HEK293 (cell line): ENCODE results near the gene CDCA3.

Experiments used
- BCL11A ChIP-seq: fragments of 450-650 bp; formaldehyde crosslinking; IDR thresholded peaks from 2 replicates; pipeline ENCODE4 v1.5.1; 2016; ENCODE audit warnings: low read depth, missing biosample characterization, missing genetic modification characterization
- HOXA7 ChIP-seq: sonication (generic); formaldehyde crosslinking; IDR thresholded peaks from 2 replicates; pipeline ENCODE4 v1.8.1; 2022; ENCODE audit warnings: missing genetic modification reagents, borderline replicate concordance
- HOXC10 ChIP-seq: sonication (generic); formaldehyde crosslinking; IDR thresholded peaks from 2 replicates; pipeline ENCODE4 v1.8.1; 2023; ENCODE audit warnings: mild to moderate bottlenecking, missing genetic modification reagents
- KLF1 ChIP-seq: fragments of 450-650 bp; formaldehyde crosslinking; IDR thresholded peaks from 2 replicates; pipeline ENCODE4 v1.5.1; 2016; ENCODE audit warnings: missing biosample characterization, missing genetic modification characterization
- SP3 ChIP-seq: fragments of 450-650 bp; formaldehyde crosslinking; IDR thresholded peaks from 2 replicates; pipeline ENCODE4 v1.5.1; 2016; ENCODE audit warnings: missing biosample characterization, missing genetic modification characterization
- ZBTB1 ChIP-seq: fragments of 450-650 bp; formaldehyde crosslinking; IDR thresholded peaks from 2 replicates; pipeline ENCODE4 v1.5.1; 2016; ENCODE audit warnings: missing biosample characterization, missing genetic modification characterization
- ZNF175 ChIP-seq: fragments of 450-650 bp; formaldehyde crosslinking; IDR thresholded peaks from 2 replicates; pipeline ENCODE4 v1.5.1; 2016; ENCODE audit warnings: missing biosample characterization, missing genetic modification characterization
- ZNF404 ChIP-seq: fragments of 450-650 bp; formaldehyde crosslinking; IDR thresholded peaks from 2 replicates; pipeline ENCODE4 v1.5.1; 2017; ENCODE audit warnings: missing biosample characterization, missing genetic modification characterization
- ZNF433 ChIP-seq: fragments of 450-650 bp; formaldehyde crosslinking; IDR thresholded peaks from 2 replicates; pipeline ENCODE4 v1.5.1; 2016; ENCODE audit warnings: missing biosample characterization, missing genetic modification characterization, low read depth
- ZNF510 ChIP-seq: fragments of 450-650 bp; formaldehyde crosslinking; IDR thresholded peaks from 2 replicates; pipeline ENCODE4 v1.5.1; 2018; ENCODE audit warnings: mild to moderate bottlenecking, missing genetic modification characterization, missing biosample characterization; ENCODE audit not compliant: insufficient replicate concordance
- ZNF560 ChIP-seq: fragments of 450-650 bp; formaldehyde crosslinking; IDR thresholded peaks from 2 replicates; pipeline ENCODE4 v1.5.1; 2017; ENCODE audit warnings: missing biosample characterization, missing genetic modification characterization, borderline replicate concordance
- TF ChIP-seq, protein P1 (sequence below): fragments of 450-650 bp; formaldehyde crosslinking; IDR thresholded peaks from 2 replicates; pipeline ENCODE4 v1.5.1; 2016; ENCODE audit warnings: missing biosample characterization, missing genetic modification characterization
- TF ChIP-seq, protein P2 (sequence below): fragments of 450-650 bp; formaldehyde crosslinking; IDR thresholded peaks from 2 replicates; pipeline ENCODE4 v1.5.1; 2016; ENCODE audit warnings: missing biosample characterization, missing genetic modification characterization
- TF ChIP-seq, protein P3 (sequence below): fragments of 450-650 bp; IDR thresholded peaks from 2 replicates; pipeline ENCODE4 v1.5.1; 2018; ENCODE audit warnings: missing biosample characterization, mild to moderate bottlenecking, missing genetic modification characterization

DNA sequence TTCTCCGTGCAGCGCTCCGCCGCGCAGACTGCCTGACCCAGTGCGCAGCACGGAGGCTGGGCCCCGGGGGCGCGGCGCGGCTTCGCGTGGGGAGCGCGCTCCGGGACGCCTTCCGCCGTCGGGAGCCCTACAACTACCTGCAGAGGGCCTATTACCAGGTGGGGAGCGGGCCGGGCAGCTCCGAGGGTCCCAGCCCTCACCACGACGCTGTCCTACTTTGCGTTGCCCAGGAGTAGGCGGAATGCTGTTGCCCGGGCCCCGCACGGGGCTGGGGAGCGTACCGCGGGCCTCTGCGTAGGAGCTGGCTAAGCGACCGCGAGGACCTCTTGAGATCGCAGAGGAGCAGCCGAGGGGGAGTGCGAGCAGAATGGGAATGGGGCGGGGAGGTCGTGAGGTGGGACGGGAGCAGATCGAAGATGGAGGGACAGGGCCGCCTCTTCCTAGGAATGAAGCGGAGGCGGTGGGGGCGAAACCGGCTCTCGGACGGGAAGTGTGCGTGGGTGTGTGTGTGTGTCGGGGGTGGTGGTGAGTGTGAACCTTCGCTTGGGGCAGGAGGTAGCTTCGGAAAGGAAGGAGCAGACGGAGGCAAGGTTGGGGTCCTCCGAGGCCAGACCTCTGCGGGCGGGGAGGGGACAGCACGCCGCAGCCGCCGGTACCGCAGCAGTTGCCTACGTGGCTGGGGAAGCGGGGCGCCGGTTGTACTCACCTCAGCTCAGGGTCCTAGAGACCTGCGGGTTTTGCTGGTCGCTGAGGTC, 22.1 kb downstream of the CDCA3 start:
- TF ChIP-seq ZNF175 = no peak
- TF ChIP-seq, protein P1, sequence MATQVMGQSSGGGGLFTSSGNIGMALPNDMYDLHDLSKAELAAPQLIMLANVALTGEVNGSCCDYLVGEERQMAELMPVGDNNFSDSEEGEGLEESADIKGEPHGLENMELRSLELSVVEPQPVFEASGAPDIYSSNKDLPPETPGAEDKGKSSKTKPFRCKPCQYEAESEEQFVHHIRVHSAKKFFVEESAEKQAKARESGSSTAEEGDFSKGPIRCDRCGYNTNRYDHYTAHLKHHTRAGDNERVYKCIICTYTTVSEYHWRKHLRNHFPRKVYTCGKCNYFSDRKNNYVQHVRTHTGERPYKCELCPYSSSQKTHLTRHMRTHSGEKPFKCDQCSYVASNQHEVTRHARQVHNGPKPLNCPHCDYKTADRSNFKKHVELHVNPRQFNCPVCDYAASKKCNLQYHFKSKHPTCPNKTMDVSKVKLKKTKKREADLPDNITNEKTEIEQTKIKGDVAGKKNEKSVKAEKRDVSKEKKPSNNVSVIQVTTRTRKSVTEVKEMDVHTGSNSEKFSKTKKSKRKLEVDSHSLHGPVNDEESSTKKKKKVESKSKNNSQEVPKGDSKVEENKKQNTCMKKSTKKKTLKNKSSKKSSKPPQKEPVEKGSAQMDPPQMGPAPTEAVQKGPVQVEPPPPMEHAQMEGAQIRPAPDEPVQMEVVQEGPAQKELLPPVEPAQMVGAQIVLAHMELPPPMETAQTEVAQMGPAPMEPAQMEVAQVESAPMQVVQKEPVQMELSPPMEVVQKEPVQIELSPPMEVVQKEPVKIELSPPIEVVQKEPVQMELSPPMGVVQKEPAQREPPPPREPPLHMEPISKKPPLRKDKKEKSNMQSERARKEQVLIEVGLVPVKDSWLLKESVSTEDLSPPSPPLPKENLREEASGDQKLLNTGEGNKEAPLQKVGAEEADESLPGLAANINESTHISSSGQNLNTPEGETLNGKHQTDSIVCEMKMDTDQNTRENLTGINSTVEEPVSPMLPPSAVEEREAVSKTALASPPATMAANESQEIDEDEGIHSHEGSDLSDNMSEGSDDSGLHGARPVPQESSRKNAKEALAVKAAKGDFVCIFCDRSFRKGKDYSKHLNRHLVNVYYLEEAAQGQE (tag by site-specific recombination) = peak; percentile 59; the same call in 1 of the 2 replicates
- no peak for TF ChIP-seq HOXC10 (CRISPR knock-in tag)
- TF ChIP-seq, protein P2, sequence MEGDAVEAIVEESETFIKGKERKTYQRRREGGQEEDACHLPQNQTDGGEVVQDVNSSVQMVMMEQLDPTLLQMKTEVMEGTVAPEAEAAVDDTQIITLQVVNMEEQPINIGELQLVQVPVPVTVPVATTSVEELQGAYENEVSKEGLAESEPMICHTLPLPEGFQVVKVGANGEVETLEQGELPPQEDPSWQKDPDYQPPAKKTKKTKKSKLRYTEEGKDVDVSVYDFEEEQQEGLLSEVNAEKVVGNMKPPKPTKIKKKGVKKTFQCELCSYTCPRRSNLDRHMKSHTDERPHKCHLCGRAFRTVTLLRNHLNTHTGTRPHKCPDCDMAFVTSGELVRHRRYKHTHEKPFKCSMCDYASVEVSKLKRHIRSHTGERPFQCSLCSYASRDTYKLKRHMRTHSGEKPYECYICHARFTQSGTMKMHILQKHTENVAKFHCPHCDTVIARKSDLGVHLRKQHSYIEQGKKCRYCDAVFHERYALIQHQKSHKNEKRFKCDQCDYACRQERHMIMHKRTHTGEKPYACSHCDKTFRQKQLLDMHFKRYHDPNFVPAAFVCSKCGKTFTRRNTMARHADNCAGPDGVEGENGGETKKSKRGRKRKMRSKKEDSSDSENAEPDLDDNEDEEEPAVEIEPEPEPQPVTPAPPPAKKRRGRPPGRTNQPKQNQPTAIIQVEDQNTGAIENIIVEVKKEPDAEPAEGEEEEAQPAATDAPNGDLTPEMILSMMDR = no peak
- TF ChIP-seq ZNF510 (tag by site-specific recombination) = no peak
- TF ChIP-seq, protein P3, sequence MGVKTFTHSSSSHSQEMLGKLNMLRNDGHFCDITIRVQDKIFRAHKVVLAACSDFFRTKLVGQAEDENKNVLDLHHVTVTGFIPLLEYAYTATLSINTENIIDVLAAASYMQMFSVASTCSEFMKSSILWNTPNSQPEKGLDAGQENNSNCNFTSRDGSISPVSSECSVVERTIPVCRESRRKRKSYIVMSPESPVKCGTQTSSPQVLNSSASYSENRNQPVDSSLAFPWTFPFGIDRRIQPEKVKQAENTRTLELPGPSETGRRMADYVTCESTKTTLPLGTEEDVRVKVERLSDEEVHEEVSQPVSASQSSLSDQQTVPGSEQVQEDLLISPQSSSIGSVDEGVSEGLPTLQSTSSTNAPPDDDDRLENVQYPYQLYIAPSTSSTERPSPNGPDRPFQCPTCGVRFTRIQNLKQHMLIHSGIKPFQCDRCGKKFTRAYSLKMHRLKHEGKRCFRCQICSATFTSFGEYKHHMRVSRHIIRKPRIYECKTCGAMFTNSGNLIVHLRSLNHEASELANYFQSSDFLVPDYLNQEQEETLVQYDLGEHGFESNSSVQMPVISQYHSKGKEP (tag by site-specific recombination) = no peak
- peak; percentile 7; the same call in 1 of the 2 replicates for TF ChIP-seq ZBTB1 (tag by site-specific recombination)
- no peak for TF ChIP-seq ZNF433
- no peak for TF ChIP-seq BCL11A
- peak; percentile 59 for TF ChIP-seq KLF1
- no peak for TF ChIP-seq ZNF560 (tag by site-specific recombination)
- no peak for TF ChIP-seq HOXA7 (CRISPR knock-in tag)
- peak; percentile 73 for TF ChIP-seq SP3
- no peak for TF ChIP-seq ZNF404 (tag by site-specific recombination)
